Measurements from ENCODE around the gene ENDOU. TPM values are rescaled to one million over a fixed set of nuclear protein-coding genes. Genes with fewer than 3 reads are reported as not detected.

ENDOU gene
- polyA plus RNA-seq, 3 donors = 0.17 to 0.40 TPM; not detected in 1

DNA sequence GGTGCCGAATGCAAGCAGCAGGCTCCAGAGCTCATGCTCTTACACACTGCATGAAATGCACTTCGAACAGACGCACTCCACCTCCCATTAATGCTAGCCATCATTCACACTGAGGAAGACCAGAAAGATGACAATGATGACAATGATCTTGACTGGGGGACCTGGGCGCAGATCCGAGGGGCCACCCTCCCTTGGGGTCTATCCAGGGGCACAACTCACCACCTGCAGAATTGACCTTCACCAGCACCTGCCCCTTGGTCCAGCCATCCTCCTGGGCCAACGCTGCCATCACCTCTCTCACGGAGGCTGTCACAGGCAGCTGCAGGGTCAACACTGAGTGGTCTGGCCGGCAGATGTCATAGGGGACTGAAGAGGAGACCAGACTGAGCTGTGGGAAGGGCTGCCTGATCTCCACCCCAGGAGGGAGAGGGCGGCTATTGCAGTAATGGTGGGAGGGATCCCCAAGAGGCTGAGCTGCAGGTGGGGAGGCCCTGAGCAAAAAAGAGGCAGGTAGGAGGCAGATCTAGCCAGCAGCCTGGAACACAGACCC lies 18.1 kb upstream of the ENDOU start:
- peaks cover 21 to 26% of the 10 kb centered on the region in 2 donors for H3K4me1 ChIP-seq (ENCODE audit: control insufficient read depth in 1 of 2, insufficient read depth in 2 of 2, low read length in 2 of 2)
- H3K4me3 Mint-ChIP-seq = no peak overlapping the region
- H3K36me3 Mint-ChIP-seq = peaks cover 0 to 2% of the 10 kb centered on the region in 2 donors

DNA sequence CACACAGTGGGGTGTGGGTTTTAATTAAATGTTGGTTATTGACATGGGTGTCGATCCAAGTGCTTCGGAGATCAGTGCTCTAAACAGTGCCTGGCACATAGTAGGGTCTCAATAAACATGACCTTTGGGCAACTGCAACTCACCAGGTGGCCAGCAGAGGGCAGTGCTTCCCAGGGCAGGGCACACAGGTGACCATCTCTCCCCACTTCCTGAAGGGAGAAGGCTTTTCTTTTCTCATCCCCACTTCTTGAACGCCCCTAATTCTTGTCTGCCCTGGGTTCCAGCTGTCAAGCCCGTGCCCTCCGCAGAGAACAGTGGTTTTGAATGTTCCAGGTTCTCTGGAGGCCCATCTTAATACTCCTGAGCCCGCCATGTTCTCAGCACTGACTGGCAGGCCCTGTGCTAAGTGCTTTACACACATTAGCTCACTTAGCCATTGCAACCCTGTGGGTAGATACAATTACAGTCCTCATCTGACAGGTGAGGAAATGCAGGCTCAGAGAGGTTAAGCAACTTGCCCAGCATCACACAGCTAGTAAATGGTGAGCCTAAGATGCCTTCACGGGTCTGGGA lies 17.0 kb upstream of the ENDOU start:
- peaks cover 16 to 26% (median 18%) of the 10 kb centered on the region in 3 donors for H3K27me3 Mint-ChIP-seq (ENCODE audit: low read depth in 3 of 3)
- H3K9ac ChIP-seq (ENCODE audit: insufficient read depth, low read length, poor library complexity, severe bottlenecking) = no peak overlapping the region
- H3K27me3 ChIP-seq (ENCODE audit: control insufficient read depth in 2 of 2, insufficient read depth in 2 of 2, low read length in 2 of 2) = no peaks in the 10 kb centered on the region
- no peak overlapping the region for H3K27ac ChIP-seq (ENCODE audit: low read depth in 1 of 2, low read length in 2 of 2)
- H3K4me1 ChIP-seq (ENCODE audit: control insufficient read depth in 1 of 2, insufficient read depth in 2 of 2, low read length in 2 of 2) = peaks cover 21 to 26% of the 10 kb centered on the region in 2 donors
- no peak overlapping the region for H3K4me2 ChIP-seq (replicated peaks; ENCODE audit: extremely low read depth, low read length, poor library complexity, severe bottlenecking)
- intact Hi-C loops (cut with micrococcal nuclease) = loop anchor here (2.0 to 5.0 kb wide), 3 partner anchors 35 to 94 kb away; no protein-coding TSS in a partner anchor
- H3K4me3 Mint-ChIP-seq = no peak overlapping the region
- TF ChIP-seq, protein P1, sequence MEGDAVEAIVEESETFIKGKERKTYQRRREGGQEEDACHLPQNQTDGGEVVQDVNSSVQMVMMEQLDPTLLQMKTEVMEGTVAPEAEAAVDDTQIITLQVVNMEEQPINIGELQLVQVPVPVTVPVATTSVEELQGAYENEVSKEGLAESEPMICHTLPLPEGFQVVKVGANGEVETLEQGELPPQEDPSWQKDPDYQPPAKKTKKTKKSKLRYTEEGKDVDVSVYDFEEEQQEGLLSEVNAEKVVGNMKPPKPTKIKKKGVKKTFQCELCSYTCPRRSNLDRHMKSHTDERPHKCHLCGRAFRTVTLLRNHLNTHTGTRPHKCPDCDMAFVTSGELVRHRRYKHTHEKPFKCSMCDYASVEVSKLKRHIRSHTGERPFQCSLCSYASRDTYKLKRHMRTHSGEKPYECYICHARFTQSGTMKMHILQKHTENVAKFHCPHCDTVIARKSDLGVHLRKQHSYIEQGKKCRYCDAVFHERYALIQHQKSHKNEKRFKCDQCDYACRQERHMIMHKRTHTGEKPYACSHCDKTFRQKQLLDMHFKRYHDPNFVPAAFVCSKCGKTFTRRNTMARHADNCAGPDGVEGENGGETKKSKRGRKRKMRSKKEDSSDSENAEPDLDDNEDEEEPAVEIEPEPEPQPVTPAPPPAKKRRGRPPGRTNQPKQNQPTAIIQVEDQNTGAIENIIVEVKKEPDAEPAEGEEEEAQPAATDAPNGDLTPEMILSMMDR (IDR thresholded peaks at IDR 0.05) = peak; percentile 100
- H4K20me1 ChIP-seq (ENCODE audit: insufficient read depth, low read length) = no peaks in the 10 kb centered on the region
- H3K9me3 Mint-ChIP-seq = peaks cover 0 to 1% (median 0%) of the 10 kb centered on the region in 7 donors
- peaks cover 40% of the 10 kb centered on the region for H3K4me1 Mint-ChIP-seq
- H3K27ac Mint-ChIP-seq = no peak overlapping the region
- H3K36me3 ChIP-seq (replicated peaks in 1 of 2; ENCODE audit: control insufficient read depth in 1 of 2, insufficient read depth in 2 of 2, low read length in 2 of 2) = no peaks in the 10 kb centered on the region
- H3K4me3 ChIP-seq (replicated peaks in 1 of 3; ENCODE audit: low read depth in 2 of 3, low read length in 3 of 3) = no peak overlapping the region
- H3K36me3 Mint-ChIP-seq = peaks cover 0 to 2% of the 10 kb centered on the region in 2 donors
- H2AFZ ChIP-seq (ENCODE audit: insufficient read depth, low read depth, low read length, poor library complexity, severe bottlenecking) = no peak overlapping the region
- WGBS (ENCODE audit: insufficient coverage) = 67% methylated on average over 6 of the region's 7 CpGs
- H3K79me2 ChIP-seq (ENCODE audit: insufficient read depth, low read length) = no peaks in the 10 kb centered on the region
- no peaks in the 10 kb centered on the region for H3K9me3 ChIP-seq (replicated peaks in 1 of 2; ENCODE audit: control insufficient read depth in 1 of 2, insufficient read depth in 1 of 2, low read length in 2 of 2)
- peak; percentile 43 to 65 (median 64) for DNase-seq

More for the DNA sequence above, 18.1 kb upstream of the ENDOU start:
- WGBS (ENCODE audit: insufficient coverage) = 89% methylated on average over 6 of the region's 9 CpGs
- Mint-ChIP-seq H3K27ac (peak overlapping the region in 2 of 7 donors; percentile 13 to 72), H3K4me1 (peaks cover 40% of the 10 kb centered on the region), H3K9me3 (peaks cover 0 to 1% (median 0%) of the 10 kb centered on the region in 7 donors), H3K27me3 (ENCODE audit: low read depth in 3 of 3) (peaks cover 17 to 30% (median 18%) of the 10 kb centered on the region in 3 donors)
- no peaks in the 10 kb centered on the region for H3K27me3 ChIP-seq (ENCODE audit: control insufficient read depth in 2 of 2, insufficient read depth in 2 of 2, low read length in 2 of 2)
- no peak overlapping the region for H3K27ac ChIP-seq (ENCODE audit: low read depth in 1 of 2, low read length in 2 of 2)
- H3K79me2 ChIP-seq (ENCODE audit: insufficient read depth, low read length) = no peaks in the 10 kb centered on the region
- H3K4me2 ChIP-seq (replicated peaks; ENCODE audit: extremely low read depth, low read length, poor library complexity, severe bottlenecking) = no peak overlapping the region
- no peak overlapping the region for H3K4me3 ChIP-seq (replicated peaks in 1 of 3; ENCODE audit: low read depth in 2 of 3, low read length in 3 of 3)
- no peaks in the 10 kb centered on the region for H4K20me1 ChIP-seq (ENCODE audit: insufficient read depth, low read length)
- no peak for DNase-seq
- no peak overlapping the region for H3K9ac ChIP-seq (ENCODE audit: insufficient read depth, low read length, poor library complexity, severe bottlenecking)
- no peaks in the 10 kb centered on the region for H3K9me3 ChIP-seq (replicated peaks in 1 of 2; ENCODE audit: control insufficient read depth in 1 of 2, insufficient read depth in 1 of 2, low read length in 2 of 2)
- no peaks in the 10 kb centered on the region for H3K36me3 ChIP-seq (replicated peaks in 1 of 2; ENCODE audit: control insufficient read depth in 1 of 2, insufficient read depth in 2 of 2, low read length in 2 of 2)
- TF ChIP-seq, protein P1 (IDR thresholded peaks at IDR 0.05) = no peak
- H2AFZ ChIP-seq (ENCODE audit: insufficient read depth, low read depth, low read length, poor library complexity, severe bottlenecking) = no peak overlapping the region
- intact Hi-C loops (cut with micrococcal nuclease) = loop anchor here (2.0 to 5.0 kb wide), 3 partner anchors 34 to 93 kb away; no protein-coding TSS in a partner anchor
